ENCODE measurements around the gene RBMS1. TPM values are rescaled to one million over a fixed set of nuclear protein-coding genes. Genes with fewer than 3 reads are reported as not detected.

The RBMS1 gene
- total RNA-seq, 4 donors from 2014 or later, result 86.0 to 110 (median 91.5) TPM

GRCh38 chr2:160351956-160352355 lies 141.7 kb downstream of the RBMS1 start:
- Histone ChIP-seq H3K27me3 (no peaks in the 10 kb centered on the region), H3K9me3 (no peaks in the 10 kb centered on the region), H3K36me3 (no peaks in the 10 kb centered on the region), H3K4me3 (no peak overlapping the region), H3K27ac (no peak overlapping the region), H3K4me1 (peaks cover 22 to 92% (median 26%) of the 10 kb centered on the region in 3 donors)
- WGBS, 2 donors (ENCODE audit: low coverage in 1 of 2), result 77 to 80% methylated on average over 2 to 4 of the region's 4 CpGs
- no peak for TF ChIP-seq CTCF (IDR thresholded peaks at IDR 0.05)
- TF ChIP-seq POLR2AphosphoS5 (IDR thresholded peaks at IDR 0.05), result no peak
- TF ChIP-seq EP300 (IDR thresholded peaks at IDR 0.05), result no peak
- no peak for TF ChIP-seq POLR2A (IDR thresholded peaks at IDR 0.05)
- ATAC-seq, result peak; percentile 38

- H3K27me3 ChIP-seq, result no peaks in the 10 kb centered on the region
- H3K9me3 ChIP-seq, result no peaks in the 10 kb centered on the region
- H3K36me3 ChIP-seq, result no peaks in the 10 kb centered on the region
- no peak overlapping the region for H3K27ac ChIP-seq
- H3K4me1 ChIP-seq, result peaks cover 24 to 94% (median 28%) of the 10 kb centered on the region in 3 donors
- no peak for ATAC-seq
- WGBS, 2 donors (ENCODE audit: low coverage in 1 of 2), result 83 to 95% methylated on average over 2 of the region's 2 CpGs
- no peak for TF ChIP-seq EP300 (IDR thresholded peaks at IDR 0.05)
- no peak for TF ChIP-seq POLR2AphosphoS5 (IDR thresholded peaks at IDR 0.05)
- TF ChIP-seq CTCF (IDR thresholded peaks at IDR 0.05), result no peak
- no peak for TF ChIP-seq POLR2A (IDR thresholded peaks at IDR 0.05)
- no peak overlapping the region for H3K4me3 ChIP-seq
These were observed 144.3 kb downstream of the RBMS1 start for GRCh38 chr2:160349306-160349705.

GRCh38 chr2:160347269-160347863 lies 146.2 kb downstream of the RBMS1 start:
- no peak for TF ChIP-seq CTCF (IDR thresholded peaks at IDR 0.05)
- no peak for TF ChIP-seq POLR2A (IDR thresholded peaks at IDR 0.05)
- TF ChIP-seq EP300 (IDR thresholded peaks at IDR 0.05), result no peak
- TF ChIP-seq POLR2AphosphoS5 (IDR thresholded peaks at IDR 0.05), result no peak
- ATAC-seq, result no peak
- Histone ChIP-seq H3K4me1 (peaks cover 9 to 94% (median 25%) of the 10 kb centered on the region in 3 donors), H3K27me3 (no peaks in the 10 kb centered on the region), H3K9me3 (no peaks in the 10 kb centered on the region), H3K4me3 (no peak overlapping the region), H3K27ac (no peak overlapping the region), H3K36me3 (no peaks in the 10 kb centered on the region)
- 60 to 89% methylated on average over 1 of the region's 1 CpG for WGBS, 2 donors (ENCODE audit: low coverage in 1 of 2)

GRCh38 chr2:160345071-160345764 lies 148.4 kb downstream of the RBMS1 start:
- peaks cover 6 to 95% (median 17%) of the 10 kb centered on the region in 3 donors for H3K4me1 ChIP-seq
- no peak for ATAC-seq
- H3K27ac ChIP-seq, result no peak overlapping the region
- no peaks in the 10 kb centered on the region for H3K27me3 ChIP-seq
- TF ChIP-seq CTCF (IDR thresholded peaks at IDR 0.05) (no peak), POLR2AphosphoS5 (IDR thresholded peaks at IDR 0.05) (no peak), EP300 (IDR thresholded peaks at IDR 0.05) (no peak), POLR2A (IDR thresholded peaks at IDR 0.05) (no peak)
- no peaks in the 10 kb centered on the region for H3K36me3 ChIP-seq
- H3K9me3 ChIP-seq, result no peaks in the 10 kb centered on the region
- 91 to 94% methylated on average over 5 of the region's 5 CpGs for WGBS, 2 donors (ENCODE audit: low coverage in 1 of 2)
- H3K4me3 ChIP-seq, result no peak overlapping the region

DNA sequence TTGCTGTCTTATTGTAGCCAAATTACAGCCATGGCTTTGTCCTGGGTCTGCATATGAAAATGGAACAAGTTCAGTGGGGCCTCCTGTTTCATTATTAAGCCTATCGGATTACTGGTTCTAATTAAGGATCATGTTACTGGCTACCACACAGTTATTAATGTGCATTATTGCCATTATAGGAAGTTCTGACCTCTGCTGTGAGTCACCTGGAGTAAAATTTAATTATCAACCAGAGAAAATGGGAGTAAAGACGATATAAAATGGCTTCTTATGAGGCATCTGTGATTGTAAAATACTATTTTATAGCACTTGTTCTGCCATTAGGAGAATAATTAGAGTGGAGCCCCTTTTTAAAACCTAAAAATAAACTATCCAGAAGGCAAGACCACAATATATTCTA lies 150.2 kb downstream of the RBMS1 start:
- no peaks in the 10 kb centered on the region for H3K27me3 ChIP-seq
- H3K27ac ChIP-seq, result no peak overlapping the region
- no peaks in the 10 kb centered on the region for H3K36me3 ChIP-seq
- TF ChIP-seq POLR2AphosphoS5 (IDR thresholded peaks at IDR 0.05), result no peak
- no peak for TF ChIP-seq EP300 (IDR thresholded peaks at IDR 0.05)
- no peak for TF ChIP-seq POLR2A (IDR thresholded peaks at IDR 0.05)
- ATAC-seq, result no peak
- 73 to 74% methylated on average over 2 of the region's 2 CpGs for WGBS, 2 donors (ENCODE audit: low coverage in 1 of 2)
- no peaks in the 10 kb centered on the region for H3K9me3 ChIP-seq
- H3K4me3 ChIP-seq, result no peak overlapping the region
- peaks cover 10 to 95% (median 23%) of the 10 kb centered on the region in 3 donors for H3K4me1 ChIP-seq

Data from gastroesophageal sphincter (tissue), 4 donors.